ENCODE measurements around the gene CRY2. TPM values are rescaled to one million over a fixed set of nuclear protein-coding genes. Genes with fewer than 3 reads are reported as not detected.

The CRY2 gene
- total and polyA plus RNA-seq, 4 donors = 16.7 to 72.9 (median 33.0) TPM

DNA sequence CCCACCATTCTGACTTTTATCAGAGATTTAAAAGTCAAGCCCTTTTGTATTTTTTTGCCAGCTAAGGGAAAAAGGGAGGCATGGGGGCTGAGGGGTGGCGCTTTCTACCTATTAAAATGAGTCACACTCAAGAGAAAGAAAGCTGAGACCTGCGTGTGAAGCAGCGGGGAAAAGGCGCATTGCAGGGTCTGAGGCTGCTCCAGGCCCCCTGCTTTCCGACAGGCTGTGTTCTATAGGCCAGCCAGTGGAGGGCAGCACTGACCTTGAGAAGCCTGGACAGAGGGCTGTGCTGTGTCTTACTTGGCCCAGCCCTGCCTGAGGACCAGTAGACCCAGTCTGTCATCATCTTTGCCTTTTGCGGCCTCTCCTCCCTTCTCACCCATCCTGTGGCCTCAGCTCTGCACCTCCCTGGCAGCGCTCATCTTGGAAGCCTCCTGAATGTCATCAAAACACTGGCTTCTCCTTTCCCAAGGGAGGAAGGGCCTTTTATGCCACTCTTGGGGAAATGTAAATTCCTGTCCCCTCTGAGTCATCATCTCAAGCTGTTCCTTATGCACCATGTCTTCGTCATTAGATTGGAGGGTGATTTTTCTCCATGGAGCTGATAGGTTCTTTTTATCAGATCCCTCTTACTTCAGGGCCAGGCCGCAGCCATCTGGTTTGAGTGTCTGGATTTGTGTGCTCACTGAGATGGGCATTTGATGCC, 25.5 kb downstream of the CRY2 start:
- H3K4me3 ChIP-seq (ENCODE audit: low read depth in 1 of 3, low read length in 3 of 3) = no peak overlapping the region
- no peaks in the 10 kb centered on the region for H3K27me3 ChIP-seq (ENCODE audit: control insufficient read depth in 4 of 4, insufficient read depth in 4 of 4, low read length in 3 of 4)
- no peak overlapping the region for H3K27ac ChIP-seq (ENCODE audit: low read depth in 1 of 2, low read length in 2 of 2)
- WGBS = 86% methylated on average over 9 of the region's 9 CpGs
- TF ChIP-seq YY1 (IDR thresholded peaks at IDR 0.05) = no peak
- TF ChIP-seq, protein P1, sequence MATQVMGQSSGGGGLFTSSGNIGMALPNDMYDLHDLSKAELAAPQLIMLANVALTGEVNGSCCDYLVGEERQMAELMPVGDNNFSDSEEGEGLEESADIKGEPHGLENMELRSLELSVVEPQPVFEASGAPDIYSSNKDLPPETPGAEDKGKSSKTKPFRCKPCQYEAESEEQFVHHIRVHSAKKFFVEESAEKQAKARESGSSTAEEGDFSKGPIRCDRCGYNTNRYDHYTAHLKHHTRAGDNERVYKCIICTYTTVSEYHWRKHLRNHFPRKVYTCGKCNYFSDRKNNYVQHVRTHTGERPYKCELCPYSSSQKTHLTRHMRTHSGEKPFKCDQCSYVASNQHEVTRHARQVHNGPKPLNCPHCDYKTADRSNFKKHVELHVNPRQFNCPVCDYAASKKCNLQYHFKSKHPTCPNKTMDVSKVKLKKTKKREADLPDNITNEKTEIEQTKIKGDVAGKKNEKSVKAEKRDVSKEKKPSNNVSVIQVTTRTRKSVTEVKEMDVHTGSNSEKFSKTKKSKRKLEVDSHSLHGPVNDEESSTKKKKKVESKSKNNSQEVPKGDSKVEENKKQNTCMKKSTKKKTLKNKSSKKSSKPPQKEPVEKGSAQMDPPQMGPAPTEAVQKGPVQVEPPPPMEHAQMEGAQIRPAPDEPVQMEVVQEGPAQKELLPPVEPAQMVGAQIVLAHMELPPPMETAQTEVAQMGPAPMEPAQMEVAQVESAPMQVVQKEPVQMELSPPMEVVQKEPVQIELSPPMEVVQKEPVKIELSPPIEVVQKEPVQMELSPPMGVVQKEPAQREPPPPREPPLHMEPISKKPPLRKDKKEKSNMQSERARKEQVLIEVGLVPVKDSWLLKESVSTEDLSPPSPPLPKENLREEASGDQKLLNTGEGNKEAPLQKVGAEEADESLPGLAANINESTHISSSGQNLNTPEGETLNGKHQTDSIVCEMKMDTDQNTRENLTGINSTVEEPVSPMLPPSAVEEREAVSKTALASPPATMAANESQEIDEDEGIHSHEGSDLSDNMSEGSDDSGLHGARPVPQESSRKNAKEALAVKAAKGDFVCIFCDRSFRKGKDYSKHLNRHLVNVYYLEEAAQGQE (IDR thresholded peaks at IDR 0.05) = no peak
- TF ChIP-seq, protein P2, sequence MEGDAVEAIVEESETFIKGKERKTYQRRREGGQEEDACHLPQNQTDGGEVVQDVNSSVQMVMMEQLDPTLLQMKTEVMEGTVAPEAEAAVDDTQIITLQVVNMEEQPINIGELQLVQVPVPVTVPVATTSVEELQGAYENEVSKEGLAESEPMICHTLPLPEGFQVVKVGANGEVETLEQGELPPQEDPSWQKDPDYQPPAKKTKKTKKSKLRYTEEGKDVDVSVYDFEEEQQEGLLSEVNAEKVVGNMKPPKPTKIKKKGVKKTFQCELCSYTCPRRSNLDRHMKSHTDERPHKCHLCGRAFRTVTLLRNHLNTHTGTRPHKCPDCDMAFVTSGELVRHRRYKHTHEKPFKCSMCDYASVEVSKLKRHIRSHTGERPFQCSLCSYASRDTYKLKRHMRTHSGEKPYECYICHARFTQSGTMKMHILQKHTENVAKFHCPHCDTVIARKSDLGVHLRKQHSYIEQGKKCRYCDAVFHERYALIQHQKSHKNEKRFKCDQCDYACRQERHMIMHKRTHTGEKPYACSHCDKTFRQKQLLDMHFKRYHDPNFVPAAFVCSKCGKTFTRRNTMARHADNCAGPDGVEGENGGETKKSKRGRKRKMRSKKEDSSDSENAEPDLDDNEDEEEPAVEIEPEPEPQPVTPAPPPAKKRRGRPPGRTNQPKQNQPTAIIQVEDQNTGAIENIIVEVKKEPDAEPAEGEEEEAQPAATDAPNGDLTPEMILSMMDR (IDR thresholded peaks at IDR 0.05; ENCODE audit: low read depth, low read length, missing input control) = peak; percentile 48
- peak; percentile 70 to 79 for TF ChIP-seq RAD21 (IDR thresholded peaks at IDR 0.05)
- no peaks in the 10 kb centered on the region for H3K9me3 ChIP-seq (ENCODE audit: control insufficient read depth in 4 of 4, low read length in 3 of 4)
- no peak for DNase-seq (ENCODE audit: low spot score)
- H3K36me3 ChIP-seq (ENCODE audit: control insufficient read depth in 4 of 4, insufficient read depth in 3 of 4, low read depth in 1 of 4, low read length in 3 of 4) = peaks cover 17 to 93% (median 82%) of the 10 kb centered on the region in 4 donors
- H3K4me1 ChIP-seq (ENCODE audit: control insufficient read depth in 4 of 4, insufficient read depth in 4 of 4, low read length in 3 of 4) = no peaks in the 10 kb centered on the region
- H3K9ac ChIP-seq (ENCODE audit: low read depth in 1 of 2, low read length in 2 of 2) = no peak overlapping the region

DNA sequence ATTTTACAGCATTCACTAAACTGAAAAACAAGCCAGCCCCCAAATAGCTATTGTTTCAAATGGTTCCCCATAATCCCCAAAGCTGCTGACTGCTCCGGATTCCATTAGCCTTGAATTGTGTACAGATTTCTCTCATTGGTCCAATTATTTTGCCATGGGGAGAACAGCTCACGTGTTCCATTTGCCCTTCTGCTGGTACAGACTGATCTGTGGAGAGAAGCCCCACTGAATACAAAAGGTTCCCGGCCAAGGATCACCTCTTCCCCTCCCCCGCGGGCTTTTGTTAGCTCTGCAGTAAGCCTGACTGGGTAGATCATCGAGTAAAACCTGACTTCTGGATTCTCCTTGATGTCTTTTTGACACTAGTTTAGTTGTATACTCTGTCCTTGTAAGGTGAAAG, 29.1 kb downstream of the CRY2 start:
- Histone ChIP-seq H3K36me3 (ENCODE audit: control insufficient read depth in 4 of 4, insufficient read depth in 3 of 4, low read depth in 1 of 4, low read length in 3 of 4) (peaks cover 12 to 88% (median 76%) of the 10 kb centered on the region in 4 donors), H3K27ac (ENCODE audit: low read depth in 1 of 2, low read length in 2 of 2) (no peak overlapping the region), H3K4me1 (ENCODE audit: control insufficient read depth in 4 of 4, insufficient read depth in 4 of 4, low read length in 3 of 4) (no peaks in the 10 kb centered on the region), H3K9ac (ENCODE audit: low read depth in 1 of 2, low read length in 2 of 2) (no peak overlapping the region), H3K4me3 (ENCODE audit: low read depth in 1 of 3, low read length in 3 of 3) (no peak overlapping the region), H3K9me3 (ENCODE audit: control insufficient read depth in 4 of 4, low read length in 3 of 4) (no peaks in the 10 kb centered on the region), H3K27me3 (ENCODE audit: control insufficient read depth in 4 of 4, insufficient read depth in 4 of 4, low read length in 3 of 4) (no peaks in the 10 kb centered on the region)
- 74% methylated on average over 6 of the region's 6 CpGs for WGBS
- no peak for DNase-seq (ENCODE audit: low spot score)
- no peak for TF ChIP-seq SP1 (IDR thresholded peaks at IDR 0.05)
- TF ChIP-seq TAF1 (conservative IDR thresholded peaks at IDR 0.05) = no peak
- no peak for TF ChIP-seq YY1 (IDR thresholded peaks at IDR 0.05)
- TF ChIP-seq HNF4A (conservative IDR thresholded peaks at IDR 0.05) = no peak
- TF ChIP-seq, protein P3, sequence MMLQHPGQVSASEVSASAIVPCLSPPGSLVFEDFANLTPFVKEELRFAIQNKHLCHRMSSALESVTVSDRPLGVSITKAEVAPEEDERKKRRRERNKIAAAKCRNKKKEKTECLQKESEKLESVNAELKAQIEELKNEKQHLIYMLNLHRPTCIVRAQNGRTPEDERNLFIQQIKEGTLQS (IDR thresholded peaks at IDR 0.05) = no peak
- TF ChIP-seq, protein P4, sequence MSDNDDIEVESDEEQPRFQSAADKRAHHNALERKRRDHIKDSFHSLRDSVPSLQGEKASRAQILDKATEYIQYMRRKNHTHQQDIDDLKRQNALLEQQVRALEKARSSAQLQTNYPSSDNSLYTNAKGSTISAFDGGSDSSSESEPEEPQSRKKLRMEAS (IDR thresholded peaks at IDR 0.05) = no peak
- TF ChIP-seq, protein P1 (IDR thresholded peaks at IDR 0.05) = no peak
- TF ChIP-seq FOXA1 (IDR thresholded peaks at IDR 0.05) = no peak
- no peak for TF ChIP-seq RXRA (IDR thresholded peaks at IDR 0.05)
- TF ChIP-seq, protein P2 (IDR thresholded peaks at IDR 0.05; ENCODE audit: low read depth, low read length, missing input control) = no peak
- TF ChIP-seq FOXA2 (IDR thresholded peaks at IDR 0.05) = no peak
- no peak for TF ChIP-seq GABPA (IDR thresholded peaks at IDR 0.05 in 1 of 2, conservative IDR thresholded peaks at IDR 0.05 in 1 of 2)
- no peak for TF ChIP-seq JUND (IDR thresholded peaks at IDR 0.05)
- no peak for TF ChIP-seq RAD21 (IDR thresholded peaks at IDR 0.05)
- TF ChIP-seq NR2F2 (IDR thresholded peaks at IDR 0.05) = no peak

Data from liver (tissue), 9 donors.